ENCODE measurements around the gene UBP1. TPM values are rescaled to one million over a fixed set of nuclear protein-coding genes. Genes with fewer than 3 reads are reported as not detected.
A peak's percentile ranks its signal among the peaks of the same experiment; 100 is the strongest.

UBP1 gene
- total RNA-seq, 1 donor from 2014 or later = 57.0 TPM

DNA sequence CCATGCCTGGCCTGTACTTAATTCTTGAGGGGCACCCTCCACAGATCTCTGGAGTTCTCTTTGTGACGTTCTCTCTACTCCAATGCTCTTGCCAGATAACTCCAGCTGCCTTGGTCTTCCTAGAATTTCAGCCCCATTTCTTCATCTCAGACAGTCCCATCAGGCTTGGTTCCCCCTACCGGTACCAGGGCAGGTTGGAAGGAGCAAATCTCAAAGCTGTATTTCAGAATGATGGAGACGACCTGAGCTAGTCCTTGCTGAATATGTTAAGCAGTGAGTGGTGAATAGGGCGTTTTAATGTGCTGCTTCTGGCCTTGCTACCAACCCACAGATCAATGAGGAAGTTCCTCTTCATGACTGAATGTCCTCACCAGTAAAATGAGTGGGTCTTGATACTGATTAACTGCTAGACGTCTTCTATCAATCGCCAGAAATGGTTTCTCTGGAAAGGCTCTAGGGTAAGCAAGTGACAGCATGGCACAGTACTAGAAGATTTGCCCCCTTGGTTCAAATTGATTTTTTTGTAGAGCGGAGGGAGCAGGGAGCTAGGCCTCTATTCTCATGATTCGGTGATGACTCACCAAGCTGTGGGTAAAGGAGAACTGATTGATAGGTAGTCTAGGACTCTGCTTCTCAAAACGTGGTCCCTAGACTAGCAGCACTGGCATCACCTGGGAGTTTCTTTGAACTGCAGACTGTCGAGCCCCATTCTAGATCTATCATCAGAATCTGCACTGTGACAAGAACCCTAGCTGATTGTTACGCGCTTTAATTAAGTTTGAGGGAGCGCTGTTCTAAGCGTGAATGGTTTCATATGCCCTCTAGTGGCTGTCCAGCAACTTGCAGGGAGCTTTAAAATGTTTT is 67.8 kb downstream of the UBP1 start:
- H3K36me3 Mint-ChIP-seq (ENCODE audit: unreplicated experiment) = peaks cover 22% of the 10 kb centered on the region
- no peaks in the 10 kb centered on the region for H3K27me3 Mint-ChIP-seq (ENCODE audit: unreplicated experiment)
- H3K9me3 Mint-ChIP-seq (ENCODE audit: unreplicated experiment) = peaks cover 7% of the 10 kb centered on the region
- peaks cover 6% of the 10 kb centered on the region for H3K4me1 Mint-ChIP-seq (ENCODE audit: unreplicated experiment)
- TF ChIP-seq, protein P1, sequence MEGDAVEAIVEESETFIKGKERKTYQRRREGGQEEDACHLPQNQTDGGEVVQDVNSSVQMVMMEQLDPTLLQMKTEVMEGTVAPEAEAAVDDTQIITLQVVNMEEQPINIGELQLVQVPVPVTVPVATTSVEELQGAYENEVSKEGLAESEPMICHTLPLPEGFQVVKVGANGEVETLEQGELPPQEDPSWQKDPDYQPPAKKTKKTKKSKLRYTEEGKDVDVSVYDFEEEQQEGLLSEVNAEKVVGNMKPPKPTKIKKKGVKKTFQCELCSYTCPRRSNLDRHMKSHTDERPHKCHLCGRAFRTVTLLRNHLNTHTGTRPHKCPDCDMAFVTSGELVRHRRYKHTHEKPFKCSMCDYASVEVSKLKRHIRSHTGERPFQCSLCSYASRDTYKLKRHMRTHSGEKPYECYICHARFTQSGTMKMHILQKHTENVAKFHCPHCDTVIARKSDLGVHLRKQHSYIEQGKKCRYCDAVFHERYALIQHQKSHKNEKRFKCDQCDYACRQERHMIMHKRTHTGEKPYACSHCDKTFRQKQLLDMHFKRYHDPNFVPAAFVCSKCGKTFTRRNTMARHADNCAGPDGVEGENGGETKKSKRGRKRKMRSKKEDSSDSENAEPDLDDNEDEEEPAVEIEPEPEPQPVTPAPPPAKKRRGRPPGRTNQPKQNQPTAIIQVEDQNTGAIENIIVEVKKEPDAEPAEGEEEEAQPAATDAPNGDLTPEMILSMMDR (IDR thresholded peaks at IDR 0.05) = peak; percentile 96
- H3K27ac Mint-ChIP-seq (ENCODE audit: unreplicated experiment) = peak overlapping the region; percentile 61
- H3K4me3 Mint-ChIP-seq (ENCODE audit: unreplicated experiment) = no peak overlapping the region
- no peak for DNase-seq (ENCODE audit: extremely low spot score, unreplicated experiment)

DNA sequence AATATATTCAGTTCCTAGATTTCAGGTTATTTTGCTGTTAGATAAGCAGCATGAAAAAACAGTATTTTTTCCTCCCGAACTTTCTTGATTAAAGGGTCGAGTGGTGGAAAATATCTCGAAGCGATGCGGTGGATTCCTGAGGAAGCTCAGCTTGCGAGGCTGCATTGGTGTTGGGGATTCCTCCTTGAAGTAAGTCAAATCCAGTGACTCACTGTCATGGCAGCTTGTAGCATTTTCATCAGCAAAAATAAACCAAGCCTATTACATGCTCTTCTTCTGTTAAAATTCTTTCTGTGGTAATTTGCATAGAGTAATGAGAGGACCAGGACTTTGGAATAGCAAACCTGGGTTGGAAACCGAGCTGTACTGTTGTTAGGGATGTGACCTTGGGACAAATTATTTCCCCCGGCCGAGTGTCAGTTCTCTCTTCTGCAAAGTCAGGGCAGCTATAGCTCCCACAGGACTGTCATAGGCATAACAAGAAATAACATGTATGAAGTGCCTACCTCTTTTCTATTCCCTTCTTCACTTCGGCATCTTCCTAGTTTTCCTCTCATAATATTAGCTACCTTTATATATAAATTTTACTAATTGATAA is 75.6 kb downstream of the UBP1 start:
- H3K4me1 Mint-ChIP-seq (ENCODE audit: unreplicated experiment) = peaks cover 17% of the 10 kb centered on the region
- no peak overlapping the region for H3K27ac Mint-ChIP-seq (ENCODE audit: unreplicated experiment)
- peaks cover 12% of the 10 kb centered on the region for H3K36me3 Mint-ChIP-seq (ENCODE audit: unreplicated experiment)

DNA sequence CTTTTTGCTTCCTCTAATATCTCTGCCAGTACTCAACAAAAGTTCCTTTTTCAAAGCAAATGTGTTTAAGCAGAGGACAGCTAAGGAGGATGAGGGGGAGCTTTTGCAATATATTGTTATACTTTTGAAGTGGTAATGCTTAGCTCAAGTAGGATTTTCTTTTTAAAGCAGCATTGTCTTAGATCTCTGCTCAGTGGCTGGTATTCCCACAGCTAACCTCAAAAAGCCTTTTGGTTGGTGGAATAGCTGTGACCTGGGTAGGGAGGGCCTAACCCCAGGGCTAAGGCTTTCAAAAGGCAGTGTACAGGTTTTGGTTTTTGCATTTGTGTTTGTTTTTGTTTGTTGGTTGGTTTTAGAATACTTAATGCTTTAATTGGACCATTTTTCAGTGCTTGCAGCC is 76.1 kb downstream of the UBP1 start:
- TF ChIP-seq, protein P1 (IDR thresholded peaks at IDR 0.05) = no peak
- Mint-ChIP-seq H3K4me3 (ENCODE audit: unreplicated experiment) (no peak overlapping the region), H3K9me3 (ENCODE audit: unreplicated experiment) (no peaks in the 10 kb centered on the region), H3K27ac (ENCODE audit: unreplicated experiment) (no peak overlapping the region), H3K36me3 (ENCODE audit: unreplicated experiment) (peaks cover 12% of the 10 kb centered on the region), H3K4me1 (ENCODE audit: unreplicated experiment) (peaks cover 19% of the 10 kb centered on the region), H3K27me3 (ENCODE audit: unreplicated experiment) (no peaks in the 10 kb centered on the region)
- no peak for DNase-seq (ENCODE audit: extremely low spot score, unreplicated experiment)

More for the DNA sequence above, 75.6 kb downstream of the UBP1 start:
- Mint-ChIP-seq H3K4me3 (ENCODE audit: unreplicated experiment) (no peak overlapping the region), H3K27me3 (ENCODE audit: unreplicated experiment) (no peaks in the 10 kb centered on the region), H3K9me3 (ENCODE audit: unreplicated experiment) (no peaks in the 10 kb centered on the region)
- TF ChIP-seq, protein P1 (IDR thresholded peaks at IDR 0.05) = no peak
- no peak for DNase-seq (ENCODE audit: extremely low spot score, unreplicated experiment)

DNA sequence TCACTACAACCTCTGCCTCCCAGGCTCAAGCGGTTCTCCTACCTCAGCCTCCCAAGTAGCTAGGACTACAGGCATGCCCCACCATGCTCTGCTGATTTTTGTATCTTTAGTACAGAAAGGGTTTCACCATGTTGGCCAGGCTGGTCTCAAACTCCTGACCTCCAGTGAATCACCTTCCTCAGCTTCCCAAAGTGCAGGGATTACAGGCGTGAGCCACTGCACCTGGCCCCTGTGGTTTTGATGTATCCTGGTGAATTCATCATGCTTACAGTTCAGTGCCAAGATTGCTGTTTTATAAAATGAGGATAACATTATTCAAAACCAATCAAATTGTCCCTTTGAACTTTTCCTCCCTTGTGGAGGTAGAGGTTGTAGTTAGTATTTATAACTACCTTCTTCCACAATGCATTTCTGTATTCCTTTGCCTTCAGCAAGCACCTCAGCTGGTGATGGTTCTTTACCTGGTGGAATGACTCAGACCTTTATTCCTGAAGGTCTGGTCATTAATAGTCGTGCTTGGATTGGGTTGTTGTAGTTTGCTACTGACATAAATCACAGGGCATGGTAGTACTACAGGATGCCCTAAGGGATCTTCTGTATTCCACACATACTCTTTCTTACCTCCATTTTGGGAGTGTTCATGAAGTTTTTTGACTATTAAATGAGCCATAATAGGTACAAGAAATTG is 76.9 kb downstream of the UBP1 start:
- Mint-ChIP-seq H3K9me3 (ENCODE audit: unreplicated experiment) (no peaks in the 10 kb centered on the region), H3K36me3 (ENCODE audit: unreplicated experiment) (peaks cover 12% of the 10 kb centered on the region), H3K4me3 (ENCODE audit: unreplicated experiment) (no peak overlapping the region), H3K27me3 (ENCODE audit: unreplicated experiment) (no peaks in the 10 kb centered on the region), H3K4me1 (ENCODE audit: unreplicated experiment) (peaks cover 23% of the 10 kb centered on the region), H3K27ac (ENCODE audit: unreplicated experiment) (no peak overlapping the region)
- no peak for DNase-seq (ENCODE audit: extremely low spot score, unreplicated experiment)
- TF ChIP-seq, protein P1 (IDR thresholded peaks at IDR 0.05) = no peak
